H9 (cell line): ENCODE data around the gene TACR2. TPM values are rescaled to one million over a fixed set of nuclear protein-coding genes. Genes with fewer than 3 reads are reported as not detected.

Experiments used
- DNase-seq: peaks from one replicate; pipeline ENCODE4 v3.0.0-alpha.2; 2017
- H2AFZ ChIP-seq: one replicate; pipeline ENCODE4 v1.6.1; 2013; ENCODE audit warnings: mild to moderate bottlenecking, low read length, control low read depth, moderate library complexity
- H2AK5ac ChIP-seq: 2 replicates; pipeline ENCODE4 v1.6.1; 2013; ENCODE audit warnings: low read length, control low read depth, mixed read lengths; ENCODE audit not compliant: insufficient read length
- H2BK120ac ChIP-seq: one replicate; pipeline ENCODE4 v1.6.1; 2013; ENCODE audit warnings: low read depth, mild to moderate bottlenecking, low read length, control low read depth, inconsistent platforms; ENCODE audit not compliant: poor library complexity, severe bottlenecking
- H2BK12ac ChIP-seq: 2 replicates; pipeline ENCODE4 v1.6.1; 2013; ENCODE audit warnings: low read length, control low read depth, mixed read lengths, low read depth; ENCODE audit not compliant: insufficient read length
- H2BK15ac ChIP-seq: 2 replicates; pipeline ENCODE4 v1.6.1; 2013; ENCODE audit warnings: low read depth, low read length, control low read depth
- H2BK20ac ChIP-seq: one replicate; pipeline ENCODE4 v1.6.1; 2013; ENCODE audit warnings: low read depth, mild to moderate bottlenecking, low read length, control low read depth, inconsistent platforms; ENCODE audit not compliant: poor library complexity, severe bottlenecking
- H2BK5ac ChIP-seq: 2 replicates; pipeline ENCODE4 v1.6.1; 2013; ENCODE audit warnings: low read length, control low read depth, mixed read lengths; ENCODE audit not compliant: insufficient read length
- H3K14ac ChIP-seq: 2 replicates; pipeline ENCODE4 v1.6.1; 2013; ENCODE audit warnings: low read length, control low read depth; ENCODE audit not compliant: insufficient read depth
- H3K18ac ChIP-seq: 2 replicates; pipeline ENCODE4 v1.6.1; 2013; ENCODE audit warnings: low read depth, mild to moderate bottlenecking, mixed read lengths, low read length, control low read depth; ENCODE audit not compliant: insufficient read length
- H3K23ac ChIP-seq: 2 replicates; pipeline ENCODE4 v1.6.1; 2013; ENCODE audit warnings: low read length, control low read depth, mixed read lengths, low read depth; ENCODE audit not compliant: insufficient read length
- H3K23me2 ChIP-seq: 2 replicates; pipeline ENCODE4 v1.6.1; 2013; ENCODE audit warnings: low read depth, mild to moderate bottlenecking, mixed read lengths, low read length, control low read depth; ENCODE audit not compliant: insufficient read length, poor library complexity, severe bottlenecking
- H3K27ac ChIP-seq: 2 replicates; pipeline ENCODE4 v1.5.1; 2013; ENCODE audit warnings: low read length, control low read depth, mixed read lengths, low read depth; ENCODE audit not compliant: insufficient read length
- H3K27me3 ChIP-seq: 2 replicates; pipeline ENCODE4 v1.6.1; 2013; ENCODE audit warnings: low read length, control low read depth, inconsistent platforms; ENCODE audit not compliant: insufficient read depth
- H3K4ac ChIP-seq: 2 replicates; pipeline ENCODE4 v1.6.1; 2013; ENCODE audit warnings: low read depth, mild to moderate bottlenecking, control low read depth, inconsistent platforms, low read length, moderate library complexity
- H3K4me1 ChIP-seq: 2 replicates; pipeline ENCODE4 v1.6.1; 2013; ENCODE audit warnings: low read length, control low read depth, inconsistent platforms; ENCODE audit not compliant: insufficient read depth
- H3K4me2 ChIP-seq: 2 replicates; pipeline ENCODE4 v1.6.1; 2013; ENCODE audit warnings: low read length, control low read depth, mixed read lengths; ENCODE audit not compliant: insufficient read length, insufficient read depth
- H3K56ac ChIP-seq: 2 replicates; pipeline ENCODE4 v1.6.1; 2013; ENCODE audit warnings: low read depth, mild to moderate bottlenecking, mixed read lengths, low read length, control low read depth; ENCODE audit not compliant: insufficient read length
- H3K79me1 ChIP-seq: 2 replicates; pipeline ENCODE4 v1.6.1; 2013; ENCODE audit warnings: low read depth, mild to moderate bottlenecking, moderate library complexity, low read length, control low read depth, inconsistent platforms; ENCODE audit not compliant: insufficient read depth, poor library complexity, severe bottlenecking
- H3K79me2 ChIP-seq: 2 replicates; pipeline ENCODE4 v1.6.1; 2013; ENCODE audit warnings: low read length, control low read depth, inconsistent platforms; ENCODE audit not compliant: insufficient read depth
- H3K9ac ChIP-seq: 2 replicates; pipeline ENCODE4 v1.6.1; 2013; ENCODE audit warnings: low read length, control low read depth, mixed read lengths; ENCODE audit not compliant: insufficient read length; ENCODE audit errors: extremely low read depth
- H3K9me3 ChIP-seq: one replicate; pipeline ENCODE4 v1.6.1; 2013; ENCODE audit warnings: low read depth, low read length, inconsistent platforms; ENCODE audit not compliant: control insufficient read depth
- H3T11ph ChIP-seq: one replicate; pipeline ENCODE4 v1.6.1; 2013; ENCODE audit warnings: mild to moderate bottlenecking, low read length, control low read depth, inconsistent platforms
- H4K20me1 ChIP-seq: one replicate; pipeline ENCODE4 v1.6.1; 2013; ENCODE audit not compliant: control insufficient read depth, insufficient read length, insufficient read depth
- H4K5ac ChIP-seq: 2 replicates; pipeline ENCODE4 v1.6.1; 2013; ENCODE audit warnings: low read depth, mild to moderate bottlenecking, mixed read lengths, low read length, control low read depth; ENCODE audit not compliant: insufficient read length
- H4K8ac ChIP-seq: replicated peaks from 2 replicates; pipeline ENCODE4 v1.6.1; 2013; ENCODE audit warnings: low read length, control low read depth, mixed read lengths, low read depth; ENCODE audit not compliant: insufficient read length
- H4K91ac ChIP-seq: 2 replicates; pipeline ENCODE4 v1.6.1; 2013; ENCODE audit warnings: low read depth, mild to moderate bottlenecking, moderate library complexity, mixed read lengths, low read length, control low read depth; ENCODE audit not compliant: insufficient read length
- H3K27ac Mint-ChIP-seq, 3 experiments: 2 replicates in 2 of 3; 3 replicates in 1 of 3; pipeline ENCODE4 v1.8.0; 2020 to 2021; ENCODE audit warnings: mixed read lengths in 3 of 3, mild to moderate bottlenecking in 1 of 3, moderate library complexity in 1 of 3
- H3K27me3 Mint-ChIP-seq: 2 replicates; pipeline ENCODE4 v1.8.0; 2021; ENCODE audit warnings: low read depth, mild to moderate bottlenecking, moderate library complexity, mixed read lengths
- H3K36me3 Mint-ChIP-seq, 3 experiments: 2 replicates in 2 of 3; 3 replicates in 1 of 3; pipeline ENCODE4 v1.8.0; 2020 to 2021; ENCODE audit warnings: low read depth in 3 of 3, mixed read lengths in 3 of 3; ENCODE audit not compliant: insufficient read depth in 1 of 3
- H3K4me1 Mint-ChIP-seq, 2 experiments: 2 replicates each; pipeline ENCODE4 v1.8.0; 2020; ENCODE audit warnings: mixed read lengths in 2 of 2
- H3K4me3 Mint-ChIP-seq, 2 experiments: 2 replicates in 1 of 2; 3 replicates in 1 of 2; pipeline ENCODE4 v1.8.0; 2020 to 2021; ENCODE audit warnings: mild to moderate bottlenecking in 2 of 2, mixed read lengths in 2 of 2, moderate library complexity in 1 of 2
- H3K9me3 Mint-ChIP-seq, 2 experiments: 2 replicates in 1 of 2; 3 replicates in 1 of 2; pipeline ENCODE4 v1.8.0; 2020; ENCODE audit warnings: mild to moderate bottlenecking in 2 of 2, mixed read lengths in 2 of 2, moderate library complexity in 1 of 2
- CTCF ChIP-seq: fragments of 200-600 bp; sonication (generic); conservative IDR thresholded peaks from 3 replicates; pipeline ENCODE4 v1.8.0; 2021; ENCODE audit warnings: antibody characterized with exemption, mild to moderate bottlenecking
- WGBS: extraction: QIAGEN DNeasy Blood & Tissue Kit; methylation state at CpG from one replicate; pipeline ENCODE4 v1.1.7; 2013; ENCODE audit warnings: missing lambda C conversion rate, low lambda C conversion rate, mixed read lengths; ENCODE audit not compliant: insufficient read length; ENCODE audit errors: extremely low coverage; 5-methylcytosine and 5-hydroxymethylcytosine counted together
- total RNA-seq: library from RNA; stranded (reverse); gene quantifications from 2 replicates; pipeline ENCODE4 v1.2.1, GENCODE V29; 2021

TACR2 gene
- total RNA-seq, 1 experiment from 2014 or later, result not detected

- Histone ChIP-seq H3K9ac (no peak overlapping the region), H2BK15ac (no peak overlapping the region), H2AK5ac (no peak overlapping the region), H3K56ac (no peak overlapping the region), H3K4me1 (no peaks in the 10 kb centered on the region; the same call in 1 of the 2 replicates), H2BK5ac (no peak overlapping the region), H3T11ph (no peak overlapping the region), H4K91ac (no peak overlapping the region), H3K18ac (no peak overlapping the region), H4K20me1 (no peaks in the 10 kb centered on the region), H2BK12ac (no peak overlapping the region), H3K23me2 (no peaks in the 10 kb centered on the region), H4K8ac (no peak overlapping the region), H3K27ac (no peak overlapping the region), H3K23ac (no peak overlapping the region), H2BK120ac (no peak overlapping the region), H3K27me3 (no peaks in the 10 kb centered on the region; the same call in 1 of the 2 replicates), H2BK20ac (no peak overlapping the region), H2AFZ (no peak overlapping the region), H3K4me2 (no peak overlapping the region), H3K79me1 (no peaks in the 10 kb centered on the region), H3K4ac (no peak overlapping the region), H4K5ac (no peak overlapping the region), H3K14ac (no peak overlapping the region), H3K79me2 (no peaks in the 10 kb centered on the region), H3K9me3 (no peaks in the 10 kb centered on the region)
- Mint-ChIP-seq H3K36me3 (no peaks in the 10 kb centered on the region; a peak in 1 of 7 replicates), H3K27ac (no peak overlapping the region), H3K4me3 (no peak overlapping the region; a peak in 1 of 5 replicates), H3K4me1 (peaks cover 16 to 20% of the 10 kb centered on the region in 2 experiments), H3K27me3 (peaks cover 18% of the 10 kb centered on the region), H3K9me3 (no peaks in the 10 kb centered on the region)
- no CpG with 5 or more reads among the region's 4 CpGs for WGBS
- no peak for DNase-seq
- no peak for TF ChIP-seq CTCF
Measured at GRCh38 chr10:69411476-69411875, 5.2 kb downstream of the TACR2 start.
